ENCODE results near the gene WFDC1.

GRCh38 chr16:84356591-84357116, 62.0 kb downstream of the WFDC1 start:
- TF ChIP-seq CTCF (IDR thresholded peaks at IDR 0.05), result no peak
- TF ChIP-seq POLR2A (IDR thresholded peaks at IDR 0.05), result no peak
